Measurements from ENCODE around the gene ZNF511.

GRCh38 chr10:133339708-133340380 lies 31.1 kb downstream of the ZNF511 start:
- TF ChIP-seq CTCF (IDR thresholded peaks at IDR 0.05) (no peak), EZH2 (IDR thresholded peaks at IDR 0.05; ENCODE audit: borderline replicate concordance, insufficient read depth, low read depth, low read length, poor library complexity, severe bottlenecking) (no peak)
